H1 (cell line): ENCODE measurements around the gene SERINC4. TPM values are rescaled to one million over a fixed set of nuclear protein-coding genes. Genes with fewer than 3 reads are reported as not detected.

Experiments
- CTCF ChIA-PET: fragments of 300-600 bp; sonication (Branson Sonifier 250); formaldehyde crosslinking; loops from one replicate; lab custom pipeline; 2021; ENCODE audit not compliant: partially characterized antibody; lab: Charles Lee
- POLR2A ChIA-PET: fragments of 300-600 bp; sonication (Branson Sonifier 250); formaldehyde crosslinking; loops from one replicate; lab custom pipeline; 2021; ENCODE audit warnings: inconsistent platforms; ENCODE audit not compliant: partially characterized antibody; lab: Charles Lee
- DNase-seq, 2 experiments: peaks; one replicate each; pipeline versions ENCODE4 v3.0.0 to v3.0.0-alpha.2; 2010 to 2022; ENCODE audit warnings: low spot score in 2 of 2, low read depth in 1 of 2, mixed read lengths in 1 of 2
- FAIRE-seq: peaks from 2 replicates; lab custom pipeline; 2011; peaks lifted over from hg19 to GRCh38; lab: Jason Lieb, UNC
- H2AFZ ChIP-seq: 2 replicates; pipeline ENCODE4 v1.8.1; 2012; ENCODE audit warnings: low read length, inconsistent platforms
- H2AK5ac ChIP-seq: 2 replicates; pipeline ENCODE4 v1.6.1; 2013; ENCODE audit warnings: low read depth, low read length
- H2BK120ac ChIP-seq: replicated peaks from 2 replicates; pipeline ENCODE3; 2013; ENCODE audit warnings: low read depth, low read length, inconsistent platforms
- H2BK12ac ChIP-seq: 2 replicates; pipeline ENCODE4 v1.6.1; 2013; ENCODE audit warnings: low read depth, low read length
- H2BK15ac ChIP-seq: 2 replicates; pipeline ENCODE4 v1.6.1; 2013; ENCODE audit warnings: low read length
- H2BK20ac ChIP-seq: 2 replicates; pipeline ENCODE4 v1.6.1; 2013; ENCODE audit warnings: low read length
- H2BK5ac ChIP-seq: 2 replicates; pipeline ENCODE4 v1.6.1; 2013; ENCODE audit warnings: low read depth, low read length
- H3K14ac ChIP-seq: 2 replicates; pipeline ENCODE4 v1.6.1; 2013; ENCODE audit warnings: inconsistent platforms; ENCODE audit not compliant: insufficient read length
- H3K18ac ChIP-seq: 2 replicates; pipeline ENCODE4 v1.6.1; 2013; ENCODE audit warnings: low read length; ENCODE audit errors: extremely low read depth
- H3K23ac ChIP-seq: 2 replicates; pipeline ENCODE4 v1.6.1; 2013; ENCODE audit warnings: inconsistent platforms; ENCODE audit not compliant: insufficient read length
- H3K23me2 ChIP-seq: 2 replicates; pipeline ENCODE4 v1.6.1; 2013; ENCODE audit warnings: low read depth, low read length
- H3K27ac ChIP-seq: 2 replicates; pipeline ENCODE4 v1.6.1; 2011; ENCODE audit warnings: low read depth, low read length, inconsistent platforms
- H3K27me3 ChIP-seq, 4 experiments: replicated peaks in 1 of 4; 1 replicate in 1 of 4; 2 replicates in 3 of 4; pipeline versions ENCODE4 v1.6.1 to v1.8.1; 2011 to 2013; ENCODE audit warnings: low read length in 3 of 4, mild to moderate bottlenecking in 3 of 4, inconsistent platforms in 2 of 4, mixed read lengths in 2 of 4, moderate library complexity in 1 of 4; ENCODE audit not compliant: control insufficient read depth in 3 of 4, insufficient read depth in 3 of 4; ENCODE audit errors: extremely low read depth in 1 of 4
- H3K36me3 ChIP-seq, 4 experiments: 2 replicates each; pipeline versions ENCODE4 v1.6.1 to v1.8.1; 2011 to 2013; ENCODE audit warnings: mild to moderate bottlenecking in 4 of 4, low read length in 3 of 4, moderate library complexity in 2 of 4, control low read depth in 1 of 4, inconsistent platforms in 1 of 4; ENCODE audit not compliant: insufficient read depth in 4 of 4, control insufficient read depth in 2 of 4
- H3K4ac ChIP-seq: replicated peaks from 2 replicates; pipeline ENCODE3; 2013; ENCODE audit warnings: low read length, low read depth, mixed read lengths, inconsistent platforms; ENCODE audit not compliant: insufficient read length
- H3K4me1 ChIP-seq, 4 experiments: replicated peaks in 1 of 4; 1 replicate in 1 of 4; 2 replicates in 3 of 4; pipeline versions ENCODE4 v1.6.1 to v1.8.1; 2011 to 2013; ENCODE audit warnings: low read length in 3 of 4, inconsistent platforms in 2 of 4, mixed read lengths in 1 of 4; ENCODE audit not compliant: insufficient read depth in 4 of 4, control insufficient read depth in 3 of 4
- H3K4me2 ChIP-seq, 2 experiments: 2 replicates each; pipeline versions ENCODE4 v1.6.1 to v1.8.1; 2011 to 2013; ENCODE audit warnings: low read depth in 2 of 2, low read length in 2 of 2, control low read depth in 1 of 2, inconsistent platforms in 1 of 2, mild to moderate bottlenecking in 1 of 2; ENCODE audit not compliant: insufficient read depth in 1 of 2
- H3K4me3 ChIP-seq, 4 experiments: fragments of 200-600, 300-600 bp in 1 of 4; sonication (generic), shearing (Covaris generic), sonication (Bioruptor Twin) in 1 of 4; 2 replicates each; pipeline versions ENCODE4 v1.5.1 to v1.8.1; 2011 to 2016; ENCODE audit warnings: low read length in 4 of 4, low read depth in 3 of 4, control low read depth in 2 of 4, inconsistent platforms in 2 of 4, mild to moderate bottlenecking in 2 of 4, mixed read lengths in 1 of 4, moderate library complexity in 1 of 4; ENCODE audit not compliant: insufficient read depth in 2 of 4; ENCODE audit errors: extremely low read depth in 1 of 4
- H3K56ac ChIP-seq: replicated peaks from 2 replicates; pipeline ENCODE3; 2013; ENCODE audit warnings: low read depth, mild to moderate bottlenecking, mixed read lengths, low read length, inconsistent platforms; ENCODE audit not compliant: insufficient read length
- H3K79me1 ChIP-seq: 2 replicates; pipeline ENCODE4 v1.6.1; 2013; ENCODE audit warnings: low read depth, low read length, control low read depth
- H3K79me2 ChIP-seq, 2 experiments: 2 replicates each; pipeline versions ENCODE4 v1.6.1 to v1.8.1; 2012 to 2013; ENCODE audit warnings: low read length in 2 of 2, mild to moderate bottlenecking in 2 of 2, inconsistent platforms in 1 of 2; ENCODE audit not compliant: insufficient read depth in 2 of 2, control insufficient read depth in 1 of 2
- H3K9ac ChIP-seq, 4 experiments: replicated peaks in 1 of 4; 1 replicate in 1 of 4; 2 replicates in 3 of 4; pipeline versions ENCODE4 v1.6.1 to v1.8.1; 2011 to 2013; ENCODE audit warnings: low read depth in 3 of 4, low read length in 3 of 4, control low read depth in 2 of 4, mild to moderate bottlenecking in 2 of 4, moderate library complexity in 2 of 4, inconsistent platforms in 1 of 4; ENCODE audit errors: extremely low read depth in 1 of 4
- H3K9me3 ChIP-seq, 2 experiments: 2 replicates each; pipeline versions ENCODE4 v1.6.1 to v1.8.1; 2012 to 2013; ENCODE audit warnings: mild to moderate bottlenecking in 2 of 2, moderate library complexity in 2 of 2, control low read depth in 1 of 2, inconsistent platforms in 1 of 2, low read depth in 1 of 2, low read length in 1 of 2, mixed read lengths in 1 of 2; ENCODE audit not compliant: insufficient read depth in 2 of 2
- H4K20me1 ChIP-seq, 2 experiments: replicated peaks in 1 of 2; 2 replicates each; pipeline versions ENCODE3 to v1.8.1; 2011 to 2013; ENCODE audit warnings: inconsistent platforms in 2 of 2, low read length in 2 of 2, mild to moderate bottlenecking in 1 of 2; ENCODE audit not compliant: insufficient read depth in 2 of 2, control insufficient read depth in 1 of 2
- H4K5ac ChIP-seq: 2 replicates; pipeline ENCODE4 v1.6.1; 2013; ENCODE audit warnings: low read length, low read depth, mixed read lengths, inconsistent platforms; ENCODE audit not compliant: insufficient read length
- H4K8ac ChIP-seq: 2 replicates; pipeline ENCODE4 v1.8.0; 2013; ENCODE audit warnings: mild to moderate bottlenecking, moderate library complexity, low read length, inconsistent platforms; ENCODE audit not compliant: insufficient read depth; ENCODE audit errors: extremely low read depth
- H4K91ac ChIP-seq: replicated peaks from 2 replicates; pipeline ENCODE3; 2013; ENCODE audit warnings: low read length, mixed read lengths, inconsistent platforms; ENCODE audit not compliant: insufficient read length
- BCL11A ChIP-seq, 2 experiments: IDR thresholded peaks; one replicate each; pipeline ENCODE4 v1.6.1; 2011; ENCODE audit warnings: low read depth in 2 of 2, low read length in 2 of 2, mild to moderate bottlenecking in 2 of 2
- CEBPB ChIP-seq: IDR thresholded peaks from 2 replicates; pipeline ENCODE4 v1.6.1; 2012; ENCODE audit warnings: low read depth, low read length
- CTBP2 ChIP-seq: IDR thresholded peaks from 2 replicates; pipeline ENCODE4 v1.7.0; 2011; ENCODE audit warnings: borderline replicate concordance, mild to moderate bottlenecking, moderate library complexity, mixed read lengths, low read length; ENCODE audit not compliant: insufficient read depth, insufficient read length
- POLR2AphosphoS5 ChIP-seq: IDR thresholded peaks from 2 replicates; pipeline ENCODE4 v1.6.1; 2011; ENCODE audit warnings: low read depth, low read length
- RXRA ChIP-seq: IDR thresholded peaks from 2 replicates; pipeline ENCODE4 v1.6.1; 2011; ENCODE audit warnings: low read depth, mild to moderate bottlenecking, low read length, moderate library complexity; ENCODE audit not compliant: insufficient read depth
- SUZ12 ChIP-seq: fragments of 200-600 bp; sonication (generic); IDR thresholded peaks from 2 replicates; pipeline ENCODE4 v1.6.1; 2012; ENCODE audit warnings: mild to moderate bottlenecking, inconsistent platforms, low read length, moderate library complexity, mixed read lengths
- TAF7 ChIP-seq: optimal IDR thresholded peaks from 2 replicates; pipeline ENCODE3; 2011; ENCODE audit warnings: low read depth, mild to moderate bottlenecking, inconsistent platforms, low read length, moderate library complexity, borderline replicate concordance
- WGBS, 2 experiments: shearing (Covaris generic) in 1 of 2; methylation state at CpG; one replicate each; pipeline versions ENCODE4 v1.1.6 to v1.1.7; 2013 to 2015; ENCODE audit warnings: low lambda C conversion rate in 2 of 2, mixed read lengths in 2 of 2, inconsistent platforms in 1 of 2, low coverage in 1 of 2, missing lambda C conversion rate in 1 of 2; ENCODE audit not compliant: insufficient replicate concordance in 2 of 2, insufficient coverage in 1 of 2, insufficient read length in 1 of 2; ENCODE audit errors: extremely low coverage in 1 of 2, missing lambda C conversion rate in 1 of 2; 5-methylcytosine and 5-hydroxymethylcytosine counted together
- polyA plus RNA-seq, 7 experiments: library from polyadenylated mRNA; depleted of rRNA in 3 of 7; stranded (reverse) in 5 of 7; unstranded in 2 of 7; fragments of >200 nt in 5 of 7; fragments of 200-250 nt in 2 of 7; gene quantifications; 1 replicate in 5 of 7; 2 replicates in 1 of 7; 4 replicates in 1 of 7; pipeline versions ENCODE4 v1.2.1 to v1.2.3, GENCODE V29; 2011 to 2013; ENCODE audit warnings: missing spikeins in 2 of 7, mixed read lengths in 2 of 7
- total RNA-seq: library from RNA; stranded (reverse); fragmentation: NEBNext Ultra II Directional; extraction: Animal tissue kit (Norgen Biotek cat#: 25700); gene quantifications from 2 replicates; pipeline ENCODE4 v1.2.1, GENCODE V29; 2021

Gene SERINC4
- total and polyA plus RNA-seq, 2 of the 8 experiments (the other 6 are each of a cell fraction or from before 2014, with no cell fraction given), result 0.08 TPM; not detected in 1

GRCh38 chr15:43799209-43799944 is 643 bp downstream of the SERINC4 start:
- H3K27me3 ChIP-seq, result no peaks in the 10 kb centered on the region
- H2BK15ac ChIP-seq, result peak overlapping the region; percentile 31
- WGBS, 2 experiments, result 83% methylated on average over 16 of the region's 16 CpGs; no CpG with 5 or more reads in 1 of the 2 experiments
- H3K79me1 ChIP-seq, result peaks cover 6% of the 10 kb centered on the region; the same call in 1 of the 2 replicates
- ChIA-PET CTCF (interaction anchor here (1.9 kb wide), 1 partner anchor 23 kb away, joined by 5 read pairs; the partner anchor contains the start of gene ELL3), POLR2A (interaction anchor here (1.2 to 8.9 kb wide), 4 partner anchors 8 to 25 kb away, joined by 8 to 71 read pairs (median 32); partner anchors contain the start of genes ELL3 and MFAP1)
- H3K79me2 ChIP-seq, result peaks cover 0 to 18% of the 10 kb centered on the region in 2 experiments; a peak in 2 of 4 replicates
- H4K91ac ChIP-seq, result no peak overlapping the region
- H3K4me1 ChIP-seq, result peaks cover 17 to 25% (median 20%) of the 10 kb centered on the region in 4 experiments
- no peaks in the 10 kb centered on the region for H3K9me3 ChIP-seq
- H4K8ac ChIP-seq, result no peak overlapping the region; the same call in 1 of the 2 replicates
- peaks cover 0 to 10% of the 10 kb centered on the region in 2 experiments for H4K20me1 ChIP-seq
- FAIRE-seq (no peak), DNase-seq (no peak)
- H3K4me3 ChIP-seq, result 0 out of 8 replicates have a peak overlapping the region, but pooled peaks of 1 of the 4 experiments have one; percentile 11
- peak overlapping the region; percentile 41 for H4K5ac ChIP-seq
- peak overlapping the region; percentile 55; the same call in 1 of the 2 replicates for H2BK5ac ChIP-seq
- H3K23me2 ChIP-seq, result no peaks in the 10 kb centered on the region
- H3K18ac ChIP-seq, result no peak overlapping the region
- no peak overlapping the region for H2BK120ac ChIP-seq
- no peak overlapping the region for H3K56ac ChIP-seq
- H2BK20ac ChIP-seq, result peak overlapping the region; percentile 28; the same call in 1 of the 2 replicates
- H3K4ac ChIP-seq, result no peak overlapping the region
- no peak overlapping the region for H2AFZ ChIP-seq
- H3K36me3 ChIP-seq, result peaks cover 13 to 60% (median 18%) of the 10 kb centered on the region in 4 experiments
- H3K23ac ChIP-seq, result no peak overlapping the region
- TF ChIP-seq BCL11A (IDR thresholded peaks at IDR 0.05; ENCODE audit: low read depth in 2 of 2, low read length in 2 of 2) (no peak), RXRA (no peak), TAF7 (no peak), CTBP2 (no peak), CEBPB (no peak), SUZ12 (no peak), POLR2AphosphoS5 (peak; percentile 15; the same call in 1 of the 2 replicates)
- H3K14ac ChIP-seq, result no peak overlapping the region
- H3K4me2 ChIP-seq, result no peak overlapping the region; a peak in 2 of 4 replicates
- peak overlapping the region; percentile 28; the same call in 1 of the 2 replicates for H3K27ac ChIP-seq
- H3K9ac ChIP-seq, result no peak overlapping the region
- peak overlapping the region; percentile 71; the same call in 1 of the 2 replicates for H2BK12ac ChIP-seq
- no peak overlapping the region for H2AK5ac ChIP-seq
